GM23338 (cell line): ENCODE measurements around the gene RPS15. TPM values are rescaled to one million over a fixed set of nuclear protein-coding genes. Genes with fewer than 3 reads are reported as not detected.

Experiments used
- ATAC-seq: fragments of 200-7000 bp; cut with Tn5 transposase; 3 replicates; pipeline ENCODE4 v1.9.1; 2020
- DNase-seq: peaks from one replicate; pipeline ENCODE4 v3.0.0-alpha.2; 2015; ENCODE audit warnings: low spot score
- H2AFZ ChIP-seq: fragments of 200-600 bp; sonication (generic); 2 replicates; pipeline ENCODE4 v1.8.0; 2016; ENCODE audit warnings: antibody characterized with exemption, mild to moderate bottlenecking, moderate library complexity
- H3F3A ChIP-seq: fragments of 200-600 bp; sonication (generic); replicated peaks from 2 replicates; pipeline ENCODE4 v1.8.0; 2017; ENCODE audit warnings: antibody characterized with exemption, mixed run types, low read depth
- H3K27ac ChIP-seq: fragments of 200-600 bp; sonication (generic); 2 replicates; pipeline ENCODE4 v1.6.1; 2016; ENCODE audit warnings: low read depth
- H3K27me3 ChIP-seq: fragments of 200-600 bp; sonication (generic); 2 replicates; pipeline ENCODE4 v1.8.0; 2016; ENCODE audit warnings: mild to moderate bottlenecking, mixed run types, moderate library complexity; ENCODE audit not compliant: insufficient read depth
- H3K36me3 ChIP-seq: fragments of 200-600 bp; sonication (generic); 2 replicates; pipeline ENCODE4 v1.8.0; 2016; ENCODE audit warnings: mild to moderate bottlenecking; ENCODE audit not compliant: insufficient read depth
- H3K4me1 ChIP-seq: fragments of 200-600 bp; sonication (generic); 2 replicates; pipeline ENCODE4 v1.8.0; 2016; ENCODE audit warnings: mild to moderate bottlenecking, moderate library complexity; ENCODE audit not compliant: insufficient read depth
- H3K4me2 ChIP-seq: fragments of 200-600 bp; sonication (generic); 2 replicates; pipeline ENCODE4 v1.7.1; 2017; ENCODE audit warnings: mixed run types
- H3K4me3 ChIP-seq: fragments of 200-600 bp; sonication (generic); 2 replicates; pipeline ENCODE4 v1.6.1; 2016; ENCODE audit warnings: mixed run types
- H3K79me2 ChIP-seq: fragments of 200-600 bp; sonication (generic); replicated peaks from 2 replicates; pipeline ENCODE4 v1.8.0; 2017; ENCODE audit warnings: mild to moderate bottlenecking; ENCODE audit not compliant: insufficient read depth
- H3K9me2 ChIP-seq: fragments of 200-600 bp; sonication (generic); 2 replicates; pipeline ENCODE4 v1.8.0; 2017; ENCODE audit not compliant: insufficient read depth
- H4K20me1 ChIP-seq: fragments of 200-600 bp; sonication (generic); replicated peaks from 2 replicates; pipeline ENCODE4 v1.8.0; 2017; ENCODE audit warnings: mild to moderate bottlenecking; ENCODE audit not compliant: insufficient read depth
- H3K27ac Mint-ChIP-seq: 2 replicates; pipeline ENCODE4 v1.8.0; 2020; ENCODE audit warnings: inconsistent platforms, mild to moderate bottlenecking, moderate library complexity, mixed read lengths
- H3K27me3 Mint-ChIP-seq: 3 replicates; pipeline ENCODE4 v1.8.0; 2022; ENCODE audit warnings: low read depth, mild to moderate bottlenecking, moderate library complexity, mixed read lengths, inconsistent platforms; ENCODE audit not compliant: insufficient read depth, poor library complexity
- H3K36me3 Mint-ChIP-seq: 3 replicates; pipeline ENCODE4 v1.8.0; 2021; ENCODE audit warnings: low read depth, mild to moderate bottlenecking, inconsistent platforms, moderate library complexity, mixed read lengths
- H3K4me1 Mint-ChIP-seq: 3 replicates; pipeline ENCODE4 v1.8.0; 2020; ENCODE audit warnings: mild to moderate bottlenecking, inconsistent platforms, mixed read lengths
- H3K4me3 Mint-ChIP-seq: 3 replicates; pipeline ENCODE4 v1.8.0; 2021; ENCODE audit warnings: moderate library complexity, mild to moderate bottlenecking, inconsistent platforms, mixed read lengths
- H3K9me3 Mint-ChIP-seq: 3 replicates; pipeline ENCODE4 v1.8.0; 2020; ENCODE audit warnings: moderate library complexity, mild to moderate bottlenecking, inconsistent platforms, mixed read lengths
- CREB1 ChIP-seq: fragments of 250-450 bp; sonication (Bioruptor Pico); IDR thresholded peaks from 2 replicates; pipeline ENCODE4 v1.5.0; 2020; ENCODE audit warnings: low read depth, mild to moderate bottlenecking, moderate library complexity
- CTCF ChIP-seq, 2 experiments: fragments of 200-600 bp in 1 of 2; sonication (generic) in 1 of 2; conservative IDR thresholded peaks; 2 replicates each; pipeline versions ENCODE4 v1.5.1 to v1.6.1; 2016 to 2017; ENCODE audit warnings: antibody characterized with exemption in 2 of 2, low read depth in 2 of 2, mild to moderate bottlenecking in 2 of 2, moderate library complexity in 1 of 2
- ETS1 ChIP-seq: IDR thresholded peaks from 2 replicates; pipeline ENCODE4 v1.6.1; 2016; ENCODE audit warnings: antibody characterized with exemption
- EZH2 ChIP-seq: fragments of 200-600 bp; sonication (generic); IDR thresholded peaks from one replicate; pipeline ENCODE4 v1.8.0; 2017; ENCODE audit warnings: antibody characterized with exemption, mild to moderate bottlenecking, low read depth; ENCODE audit not compliant: unreplicated experiment
- JUNB ChIP-seq: IDR thresholded peaks from one replicate; pipeline ENCODE4 v1.6.1; 2016; ENCODE audit warnings: antibody characterized with exemption; ENCODE audit not compliant: unreplicated experiment
- NANOG ChIP-seq: IDR thresholded peaks from 2 replicates; pipeline ENCODE4 v1.6.1; 2016; ENCODE audit warnings: antibody characterized with exemption, borderline replicate concordance
- POLR2AphosphoS5 ChIP-seq: IDR thresholded peaks from 2 replicates; pipeline ENCODE4 v1.6.1; 2016; ENCODE audit warnings: antibody characterized with exemption, low read depth
- REST ChIP-seq: IDR thresholded peaks from one replicate; pipeline ENCODE4 v1.6.1; 2018; ENCODE audit warnings: antibody characterized with exemption; ENCODE audit not compliant: unreplicated experiment
- STAT1 ChIP-seq: IDR thresholded peaks from one replicate; pipeline ENCODE4 v1.6.1; 2016; ENCODE audit warnings: antibody characterized with exemption; ENCODE audit not compliant: unreplicated experiment
- ZNF331 ChIP-seq: fragments of 250-450 bp; sonication (Bioruptor Pico); IDR thresholded peaks from 2 replicates; pipeline ENCODE4 v1.5.0; 2020; ENCODE audit warnings: low read depth, mild to moderate bottlenecking, moderate library complexity
- ZNF462 ChIP-seq: fragments of 250-450 bp; sonication (Bioruptor Pico); IDR thresholded peaks from 2 replicates; pipeline ENCODE4 v1.5.0; 2020; ENCODE audit warnings: mild to moderate bottlenecking, moderate library complexity
- polyA plus RNA-seq: library from polyadenylated mRNA; unstranded; fragments of >200 nt; fragmentation: Nextera tagmentation; extraction: Ambion mirVana; gene quantifications from 2 replicates; pipeline ENCODE4 v1.2.1, GENCODE V29; 2016
- total RNA-seq: library from RNA; depleted of rRNA; stranded (reverse); fragments of >200 nt; shearing (Covaris generic); gene quantifications from 2 replicates; pipeline ENCODE4 v1.2.3, GENCODE V29; 2014

Gene RPS15
- total and polyA plus RNA-seq, 2 experiments from 2014 or later, result 2,953 to 3,861 TPM

- no peak for TF ChIP-seq ZNF331
- peak; percentile 99 for TF ChIP-seq POLR2AphosphoS5
Measured at GRCh38 chr19:1438035-1438932, at the start of gene RPS15 (continued).

GRCh38 chr19:1388637-1389026 is 49.6 kb upstream of the RPS15 start:
- Histone ChIP-seq H4K20me1 (peaks cover 5% of the 10 kb centered on the region; the same call in 1 of the 2 replicates), H3K9me2 (no peaks in the 10 kb centered on the region), H3K27ac (no peak overlapping the region), H3K4me2 (no peak overlapping the region), H3K36me3 (no peaks in the 10 kb centered on the region), H3K27me3 (no peaks in the 10 kb centered on the region), H2AFZ (no peak overlapping the region), H3K79me2 (peaks cover 15% of the 10 kb centered on the region), H3F3A (peaks cover 13% of the 10 kb centered on the region), H3K4me1 (peaks cover 7% of the 10 kb centered on the region; the same call in 1 of the 2 replicates), H3K4me3 (no peak overlapping the region)
- Mint-ChIP-seq H3K9me3 (no peaks in the 10 kb centered on the region), H3K4me3 (no peak overlapping the region), H3K27me3 (peaks cover 3% of the 10 kb centered on the region), H3K4me1 (peaks cover 3% of the 10 kb centered on the region; the same call in 2 of the 3 replicates), H3K27ac (no peak overlapping the region), H3K36me3 (peaks cover 31% of the 10 kb centered on the region)
- DNase-seq, result no peak
- no peak for ATAC-seq
- TF ChIP-seq EZH2 (no peak), REST (no peak), NANOG (no peak), POLR2AphosphoS5 (no peak), ZNF462 (CRISPR knock-in tag) (no peak), STAT1 (no peak), ETS1 (no peak), CREB1 (CRISPR knock-in tag) (no peak), CTCF (conservative IDR thresholded peaks at IDR 0.05; ENCODE audit: low read depth in 2 of 2) (no peak), JUNB (no peak), ZNF331 (no peak)
